Activated naive CD4-positive, alpha-beta T cell treated with anti-CD3 and anti-CD28 coated beads, Interleukin-2, amount 10 ng/mL, durations not matched to agents 5 hours and 36 hours (primary cell): ENCODE measurements around the gene EPS8L3. TPM values are rescaled to one million over a fixed set of nuclear protein-coding genes. Genes with fewer than 3 reads are reported as not detected.

ENCODE experiments used
- total RNA-seq, 2 experiments: library from RNA; stranded (reverse); gene quantifications; one replicate each; pipeline ENCODE4 v1.2.3, GENCODE V29; 2021

EPS8L3 gene
- total RNA-seq: not detected

DNA sequence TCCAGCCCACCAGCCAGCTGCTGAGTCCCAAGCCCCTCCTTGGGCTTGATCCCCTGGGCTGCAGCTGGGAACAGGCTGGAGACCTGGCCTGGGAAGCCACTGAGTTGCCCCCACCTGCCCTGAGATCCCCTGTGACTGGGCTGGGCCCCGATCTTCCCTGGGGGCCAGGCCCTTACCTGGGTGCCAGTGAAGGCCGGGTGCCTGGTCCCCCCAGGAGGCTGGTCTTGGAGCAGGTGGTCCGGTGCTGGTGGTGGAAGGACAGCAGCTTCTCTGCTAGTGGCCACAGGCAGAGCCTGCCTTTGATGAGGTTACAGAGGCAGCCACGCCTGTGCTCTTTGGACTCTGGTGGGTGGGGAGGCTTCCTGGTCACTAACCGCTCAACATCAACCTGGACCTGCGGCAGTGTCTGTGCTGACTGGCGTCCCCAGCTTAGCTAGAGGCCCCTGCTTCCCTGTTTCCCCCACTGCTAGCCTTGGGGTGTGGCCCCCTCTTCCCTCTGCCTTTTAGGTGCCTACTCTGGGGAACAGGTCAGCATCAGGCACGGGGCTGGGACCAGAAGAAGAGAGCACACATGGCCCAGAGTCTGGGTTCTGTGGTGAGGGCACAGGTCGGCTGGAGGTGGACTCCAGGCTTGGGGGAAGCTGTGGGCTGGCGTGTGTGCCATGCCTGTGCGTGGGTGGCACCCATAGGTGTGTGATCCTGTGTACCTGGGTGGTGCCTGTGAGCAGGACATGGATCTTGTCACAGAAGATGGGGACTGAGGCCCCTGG lies at the start of gene EPS8L3:
TSS of gene EPS8L3 (minus strand) at position 278 of the 770 bp plus-strand sequence. CDS start 2,174 bp downstream, outside the sequence.

DNA sequence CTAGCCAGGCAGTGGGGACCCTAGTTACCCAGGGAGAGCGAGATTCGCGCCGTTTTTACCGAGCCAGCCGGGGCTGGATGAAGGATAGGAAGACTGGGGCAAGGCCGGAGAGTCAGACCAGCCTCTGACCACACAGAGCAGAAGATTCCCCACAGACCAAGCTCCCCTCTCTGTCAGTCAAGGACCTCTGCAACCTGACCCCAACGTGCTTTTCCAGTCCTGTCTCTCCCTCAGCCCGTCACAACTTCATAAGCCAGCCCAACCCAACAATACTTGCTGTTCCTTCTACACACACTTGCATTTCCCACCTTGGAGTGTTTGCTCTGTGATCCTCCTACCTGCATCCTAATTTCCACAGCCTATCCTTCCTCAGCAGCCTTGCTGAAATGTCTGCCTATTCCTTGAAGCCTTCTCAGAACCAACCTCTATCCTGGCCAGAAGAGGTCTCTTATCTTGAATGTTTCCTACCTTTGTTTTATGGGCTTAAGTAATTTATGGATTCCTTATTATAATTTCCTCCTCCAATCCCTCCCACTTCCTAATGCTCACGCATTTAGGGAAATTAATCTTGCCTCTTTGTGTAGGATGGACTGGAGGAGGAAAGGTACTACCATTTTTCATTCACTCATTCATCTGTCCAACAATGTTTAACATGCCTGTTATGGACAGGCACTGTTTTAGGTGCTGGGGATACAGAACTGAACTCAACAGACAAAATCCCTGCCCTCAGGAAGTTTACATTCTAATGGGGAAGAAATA lies 22.9 kb downstream of the EPS8L3 start, which contains the start of gene GSTM3:
TSS of gene GSTM3 (minus strand) at position 424 of the 759 bp plus-strand sequence. CDS start 751 bp downstream, outside the sequence.

GRCh38 chr1:109711593-109712320 lies 52.0 kb downstream of the EPS8L3 start, which contains the start of gene GSTM5:
GSTM5 (plus strand) TSS chr1:109712251; CDS start chr1:109712313, 62 bp downstream.

Other genes starting within 250 kb of the EPS8L3 start
- gene GPR61, start 224.1 kb downstream of the EPS8L3 start, total RNA-seq: under 1 TPM; 0.29 to 0.50 TPM
- 1 to 10 TPM; 9.3 to 9.7 TPM for gene GNAI3, start 215.3 kb downstream of the EPS8L3 start, total RNA-seq
- gene GNAT2, start 144.3 kb downstream of the EPS8L3 start, total RNA-seq: not detected
- 100 to 1,000 TPM; 112 to 117 TPM for gene AMPD2, start 144.1 kb downstream of the EPS8L3 start, total RNA-seq
- gene GSTM4, start 107.8 kb downstream of the EPS8L3 start, total RNA-seq: 10 to 100 TPM; 14.4 to 14.6 TPM
- gene GSTM2, start 95.9 kb downstream of the EPS8L3 start, total RNA-seq: 10 to 100 TPM; 20.9 to 22.6 TPM
- gene GSTM1, start 76.1 kb downstream of the EPS8L3 start, total RNA-seq: under 1 TPM in 1 of 2 experiments, not detected in 1; 0.24 TPM
- not detected for gene GSTM5, start 51.7 kb downstream of the EPS8L3 start, total RNA-seq
- gene GSTM3, start 22.9 kb downstream of the EPS8L3 start, total RNA-seq: under 1 TPM; 0.31 to 0.71 TPM
- gene CSF1, start 146.9 kb upstream of the EPS8L3 start, total RNA-seq: 10 to 100 TPM; 23.0 to 23.4 TPM
- gene AHCYL1, start 220.8 kb upstream of the EPS8L3 start, total RNA-seq: 10 to 100 TPM; 44.5 to 51.8 TPM